GM21390 (cell line): ENCODE data around the gene CXCR4.
A peak's percentile ranks its signal among the peaks of the same experiment; 100 is the strongest.

ENCODE experiments used
- ATAC-seq: cut with Tn5 transposase; IDR thresholded peaks from one replicate; pipeline ENCODE4 v1.9.1; 2021; ENCODE audit not compliant: unreplicated experiment

CXCR4 gene

DNA sequence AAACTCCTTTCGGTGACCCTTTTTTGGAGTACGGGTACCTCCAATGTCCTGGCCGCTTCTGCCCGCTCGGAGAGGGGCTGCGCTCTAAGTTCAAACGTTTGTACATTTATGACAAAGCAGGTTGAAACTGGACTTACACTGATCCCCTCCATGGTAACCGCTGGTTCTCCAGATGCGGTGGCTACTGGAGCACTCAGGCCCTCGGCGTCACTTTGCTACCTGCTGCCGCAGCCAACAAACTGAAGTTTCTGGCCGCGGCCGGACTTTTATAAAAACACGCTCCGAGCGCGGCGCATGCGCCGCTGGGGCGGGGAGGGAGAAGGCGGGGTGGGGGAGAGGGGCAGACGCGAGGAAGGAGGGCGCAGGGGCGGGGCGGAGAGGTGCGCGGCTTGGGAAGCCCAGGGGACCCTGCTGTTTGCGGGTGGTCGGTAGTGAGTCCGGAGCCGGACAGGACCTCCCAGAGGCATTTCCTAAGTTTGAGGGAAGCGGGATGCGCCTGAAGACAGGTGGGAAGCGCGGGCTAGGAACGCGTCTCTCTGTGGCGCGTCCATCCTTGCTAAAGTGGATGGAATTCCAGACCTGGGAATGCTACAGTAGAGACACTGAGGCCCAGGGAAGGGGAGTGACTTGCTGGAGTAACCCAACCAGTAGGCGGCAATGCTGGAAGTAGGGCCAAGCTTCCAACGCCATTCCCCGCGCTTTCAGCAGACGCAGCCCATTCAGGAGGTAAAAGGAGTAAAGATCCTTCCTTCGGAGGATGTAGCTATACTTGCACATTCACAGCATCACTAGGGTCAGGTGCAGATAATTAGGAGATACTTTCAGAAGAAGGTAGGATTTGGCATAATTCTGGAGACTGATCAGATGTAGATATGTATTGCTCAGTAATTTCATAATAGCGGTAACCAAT lies at the start of gene CXCR4:
CXCR4 (minus strand) TSS at position 241 of the 910 bp plus-strand sequence; CDS start at position 152, 89 bp downstream.
- peak; percentile 24 for ATAC-seq

DNA sequence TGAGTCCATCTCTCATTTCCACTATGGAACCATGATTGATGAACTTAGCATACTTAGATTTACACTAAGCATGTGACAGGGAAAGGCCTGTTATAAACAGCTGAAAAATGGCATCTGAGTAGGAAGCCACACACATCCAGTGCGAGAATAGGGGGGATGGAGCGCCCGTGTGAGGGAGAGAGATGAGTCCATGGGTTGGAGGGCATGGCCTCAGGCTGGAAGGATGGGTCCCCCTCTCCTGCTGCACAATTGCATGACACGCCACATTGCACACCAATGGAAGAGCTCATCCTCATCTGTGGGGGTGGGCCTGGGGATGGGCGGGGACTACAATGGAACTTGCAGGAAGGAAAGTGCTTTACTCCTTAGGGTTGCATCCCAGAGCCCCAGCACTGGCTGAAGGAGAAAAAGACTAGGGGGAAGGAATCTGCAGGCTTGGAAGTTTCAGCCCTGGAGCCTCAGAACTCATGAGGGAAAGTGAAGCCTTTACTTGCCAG lies 46.4 kb upstream of the CXCR4 start:
- no peak for ATAC-seq

DNA sequence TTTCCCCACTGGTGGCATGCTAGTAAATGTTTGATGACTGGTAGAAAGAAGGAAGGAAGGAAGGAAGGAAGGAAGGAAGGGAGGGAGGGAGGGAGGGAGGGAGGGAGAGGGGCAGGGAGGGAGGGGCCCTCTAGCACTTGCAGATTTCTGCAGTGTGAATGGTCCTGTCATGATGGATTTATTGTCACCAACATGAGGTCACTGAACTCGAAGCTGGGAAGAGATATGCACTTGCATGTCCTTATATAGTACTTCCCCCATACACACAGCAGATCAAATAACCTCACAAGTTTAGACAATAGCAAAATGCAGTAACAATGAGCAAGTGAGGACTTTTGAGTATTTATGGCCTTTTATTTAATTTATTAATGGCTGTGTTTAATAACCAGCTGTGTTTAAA lies 44.5 kb upstream of the CXCR4 start:
- no peak for ATAC-seq

DNA sequence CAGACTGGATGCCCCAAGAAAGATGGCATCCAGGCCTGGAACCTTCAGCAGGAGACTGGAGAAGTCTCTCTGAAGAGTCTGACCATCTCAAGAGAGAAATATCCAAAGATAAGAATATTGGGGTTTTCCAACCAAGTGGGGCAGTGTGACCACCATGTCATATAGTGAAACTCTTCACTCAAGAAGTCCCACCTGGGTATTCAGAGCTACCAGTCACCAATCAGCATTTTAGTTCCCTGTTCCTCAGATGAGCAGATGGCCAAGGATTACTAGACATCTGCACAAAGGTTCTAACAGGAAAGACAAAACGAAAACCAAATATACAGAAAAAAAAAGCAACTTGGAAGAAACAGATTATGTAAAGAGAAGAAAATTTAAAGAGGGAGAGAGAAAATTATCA lies 38.5 kb upstream of the CXCR4 start:
- no peak for ATAC-seq

DNA sequence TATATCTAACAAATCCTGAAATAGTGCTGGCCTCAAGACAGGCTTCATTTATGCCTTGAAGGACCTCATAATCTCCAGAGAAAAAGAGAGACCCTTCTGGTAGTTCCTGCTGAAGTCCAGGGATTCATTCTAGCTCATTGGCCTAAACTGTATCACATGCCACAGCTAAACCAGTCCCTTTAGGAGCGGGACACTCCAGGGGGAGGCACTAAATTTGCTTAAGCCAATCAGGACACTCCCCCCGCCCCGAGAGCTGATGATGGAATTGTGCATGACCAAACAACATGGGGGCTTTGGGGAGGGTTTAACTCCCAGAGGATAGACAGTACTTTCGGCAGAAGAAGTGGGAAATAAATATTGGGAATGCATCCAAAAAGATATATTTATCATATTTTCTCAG lies 36.4 kb upstream of the CXCR4 start:
- ATAC-seq = no peak

DNA sequence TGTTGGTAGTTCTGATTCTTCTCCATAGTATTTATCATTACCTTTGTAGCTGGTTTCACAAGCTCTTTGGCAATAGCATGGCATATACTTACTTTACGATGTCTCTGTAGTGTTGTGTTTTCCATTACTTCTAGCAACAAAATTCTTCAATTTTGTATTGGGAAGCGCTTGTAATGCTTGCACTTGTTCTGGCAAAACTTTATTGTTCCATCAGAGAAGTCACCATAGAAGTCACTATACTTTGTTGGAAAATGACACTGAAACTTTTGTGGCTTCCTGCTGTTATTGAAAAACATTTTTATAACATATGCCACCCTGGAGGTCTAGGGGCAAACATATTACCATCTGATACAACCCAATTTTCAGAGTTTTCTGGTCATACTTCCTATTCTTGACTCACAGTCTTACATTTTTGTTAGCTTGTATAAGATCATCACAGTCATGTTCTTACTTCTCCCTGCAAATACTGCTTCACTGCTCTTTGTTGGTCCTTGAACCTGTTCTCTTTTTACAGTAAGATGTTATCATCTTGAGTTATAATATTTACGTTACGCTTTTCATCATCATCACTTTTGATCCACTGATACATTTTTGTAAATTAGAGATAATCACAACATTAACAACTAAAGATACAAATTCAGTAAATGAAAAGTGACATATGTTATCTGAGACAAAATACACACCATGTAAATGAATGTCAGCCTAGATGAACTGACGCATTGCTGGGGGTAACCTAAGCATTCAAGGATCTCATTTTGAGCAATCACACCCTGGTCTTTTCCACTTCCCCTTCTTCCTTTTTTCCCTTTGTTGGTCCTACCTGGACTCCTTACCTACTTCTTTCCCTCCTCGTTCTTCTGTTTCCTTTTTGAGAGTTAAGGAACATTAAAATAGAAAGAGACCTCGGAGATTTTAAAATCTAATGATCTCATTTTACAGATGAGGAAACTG lies 33.3 kb upstream of the CXCR4 start:
- ATAC-seq = no peak

DNA sequence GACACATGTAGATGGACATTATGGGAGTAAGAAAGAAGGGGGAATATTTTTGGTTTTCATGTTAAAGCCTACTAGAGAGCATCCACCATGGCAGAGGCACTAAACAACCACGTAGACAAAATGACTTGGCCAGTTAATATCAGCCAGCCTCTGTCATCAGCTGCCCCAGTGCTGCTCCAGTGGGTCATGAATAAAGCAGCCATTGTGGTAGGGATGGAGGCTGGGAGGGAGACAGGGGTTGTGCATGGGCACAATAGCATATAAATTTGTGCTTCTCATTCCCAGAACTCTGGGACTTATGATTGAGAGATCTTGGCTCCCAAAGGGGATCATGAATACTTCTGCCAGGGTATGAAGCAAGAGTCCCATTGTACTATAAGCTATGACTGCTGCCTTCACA lies 31.1 kb upstream of the CXCR4 start:
- no peak for ATAC-seq

DNA sequence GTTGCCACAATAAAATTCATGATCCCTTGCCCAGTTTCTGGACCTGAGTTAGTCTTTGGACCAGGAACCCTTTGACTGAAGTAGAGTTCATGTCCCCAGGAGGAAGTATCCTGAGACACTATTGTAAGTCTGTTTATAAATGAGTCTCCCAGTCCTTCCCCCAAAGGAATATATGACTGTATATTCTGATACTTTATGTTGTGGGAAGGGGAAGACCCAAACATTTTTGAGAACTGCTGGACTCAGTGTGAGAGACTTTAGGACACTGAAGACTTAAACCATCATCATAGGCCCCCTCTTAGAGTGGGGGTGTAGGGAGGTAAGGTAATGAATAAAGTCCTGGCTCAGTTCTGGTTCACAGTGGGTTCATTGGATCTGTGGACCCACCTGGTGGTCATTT lies 28.6 kb upstream of the CXCR4 start:
- ATAC-seq = no peak

DNA sequence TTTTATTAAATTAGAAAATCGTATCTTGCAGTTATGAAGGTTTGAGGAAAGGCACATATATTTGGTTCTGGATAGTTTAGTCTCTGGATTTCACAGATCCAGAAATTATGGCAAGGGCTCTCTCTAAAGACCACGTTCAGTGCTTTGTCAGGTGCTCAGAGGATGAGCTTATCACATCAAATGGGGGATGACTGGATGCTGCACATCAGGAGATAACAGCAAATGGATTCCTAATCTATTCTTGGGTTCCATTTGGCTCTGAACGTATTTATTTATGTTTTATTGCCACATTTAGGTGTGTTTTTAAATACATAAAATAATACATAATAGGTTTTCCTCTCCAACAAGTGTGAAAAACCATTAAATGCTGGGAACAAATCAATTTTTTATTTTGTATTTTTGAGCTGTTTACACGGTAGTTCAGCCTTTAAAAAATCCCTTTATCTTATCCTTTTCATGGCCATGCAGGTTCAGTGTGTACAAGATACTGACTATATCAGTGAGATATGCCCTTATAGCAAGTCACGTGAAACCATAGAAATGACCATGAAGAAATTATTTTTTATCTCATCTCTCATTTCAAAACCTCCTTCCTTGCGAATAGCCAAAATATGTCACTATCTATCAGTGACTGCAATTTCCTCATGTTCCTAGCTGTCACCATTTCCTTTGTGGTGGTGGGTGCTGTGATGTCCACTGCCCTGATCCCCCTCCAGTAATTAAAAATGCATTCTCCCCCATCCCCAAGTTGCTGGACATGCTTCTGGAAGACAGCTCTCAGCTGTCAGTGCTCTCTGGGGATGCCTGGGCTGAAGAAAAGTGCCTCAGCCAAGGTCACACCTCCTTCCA lies 25.9 kb upstream of the CXCR4 start:
- ATAC-seq = no peak

DNA sequence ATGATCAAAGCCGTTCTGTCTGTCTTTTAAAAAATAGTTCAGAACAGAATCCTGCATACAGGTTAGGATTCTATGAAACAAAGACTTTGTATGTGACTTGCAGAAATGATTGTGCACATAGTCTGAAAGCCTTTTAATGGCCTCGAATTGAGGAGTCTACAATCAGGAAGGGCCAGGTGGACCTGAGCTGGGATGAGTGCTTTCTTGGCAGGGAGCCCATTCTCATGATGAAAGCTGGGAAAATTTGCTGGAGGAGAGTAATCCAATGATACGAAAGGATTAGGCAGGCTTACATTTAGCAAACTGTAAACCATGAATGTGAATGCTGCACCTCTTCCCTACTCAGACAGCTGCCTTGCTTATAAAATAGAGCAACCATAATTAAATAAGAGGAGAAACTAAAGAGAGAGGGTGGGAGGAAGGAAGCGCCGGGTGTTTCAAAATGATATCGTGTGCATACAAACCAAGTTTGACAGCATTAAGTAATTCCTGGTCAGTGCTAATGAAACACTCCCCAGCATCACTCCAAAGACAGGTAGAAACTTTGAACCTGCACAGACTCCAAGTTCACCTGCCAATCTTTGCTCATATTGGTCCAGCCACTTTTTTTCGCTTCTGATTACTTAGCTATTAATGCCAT lies 23.7 kb upstream of the CXCR4 start:
- no peak for ATAC-seq

DNA sequence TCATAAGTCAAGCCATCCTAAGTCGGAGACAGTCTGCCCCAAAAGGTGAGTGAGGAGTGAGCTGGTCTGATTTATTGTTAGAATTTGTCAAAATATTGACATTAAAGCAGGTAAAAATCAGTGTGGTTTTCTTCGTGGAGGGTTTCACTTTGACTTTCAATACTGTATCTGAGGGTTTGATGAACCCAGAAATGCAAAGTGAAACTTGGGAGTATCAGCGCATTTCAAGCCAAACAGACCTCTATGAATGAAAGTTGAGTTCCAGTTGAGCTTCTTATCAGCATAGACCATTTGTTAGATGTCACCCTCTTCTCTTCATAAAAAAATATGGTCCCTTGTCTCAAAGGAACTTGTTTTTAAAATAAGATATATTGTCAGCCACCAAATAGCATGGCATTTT lies 21.7 kb upstream of the CXCR4 start:
- peak; percentile 41 for ATAC-seq

DNA sequence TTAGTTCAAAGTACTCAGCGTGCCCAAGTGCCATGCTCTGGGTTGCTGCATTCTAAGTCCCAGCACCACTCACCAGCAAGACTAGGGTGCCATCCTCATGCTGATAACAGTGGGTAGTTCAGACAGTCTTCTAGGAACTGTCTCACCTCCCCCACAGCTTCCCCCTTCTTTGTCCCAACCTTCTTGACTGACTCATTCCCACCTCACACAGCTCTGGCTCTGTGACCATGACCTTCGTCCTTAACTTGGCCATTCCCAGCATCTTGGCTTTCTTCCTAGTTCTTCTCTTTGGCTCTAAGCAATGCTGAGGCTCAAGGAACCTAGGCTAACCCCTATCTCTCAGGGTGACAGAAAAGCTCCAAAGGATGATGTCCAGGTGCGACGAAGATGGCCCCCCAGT lies 20.0 kb upstream of the CXCR4 start:
- ATAC-seq = no peak

DNA sequence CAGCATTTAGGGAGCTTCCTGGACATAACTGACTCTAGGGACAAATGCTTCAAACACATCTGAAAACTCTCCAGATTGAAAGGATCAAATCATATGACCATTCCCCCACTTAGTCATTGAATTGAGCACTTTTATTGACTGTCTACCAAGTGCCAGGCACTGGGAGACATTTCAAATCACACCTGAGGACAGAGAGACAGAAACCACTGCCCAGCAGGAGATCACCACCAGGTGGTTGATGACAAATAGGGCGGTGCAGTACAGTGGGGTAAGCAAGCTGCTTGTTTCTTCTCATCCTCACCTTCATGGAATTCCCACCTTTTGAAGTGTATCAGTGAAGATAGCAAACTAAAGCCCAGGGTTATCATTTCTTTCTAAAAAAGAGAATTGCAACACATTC lies 19.0 kb upstream of the CXCR4 start:
- no peak for ATAC-seq

DNA sequence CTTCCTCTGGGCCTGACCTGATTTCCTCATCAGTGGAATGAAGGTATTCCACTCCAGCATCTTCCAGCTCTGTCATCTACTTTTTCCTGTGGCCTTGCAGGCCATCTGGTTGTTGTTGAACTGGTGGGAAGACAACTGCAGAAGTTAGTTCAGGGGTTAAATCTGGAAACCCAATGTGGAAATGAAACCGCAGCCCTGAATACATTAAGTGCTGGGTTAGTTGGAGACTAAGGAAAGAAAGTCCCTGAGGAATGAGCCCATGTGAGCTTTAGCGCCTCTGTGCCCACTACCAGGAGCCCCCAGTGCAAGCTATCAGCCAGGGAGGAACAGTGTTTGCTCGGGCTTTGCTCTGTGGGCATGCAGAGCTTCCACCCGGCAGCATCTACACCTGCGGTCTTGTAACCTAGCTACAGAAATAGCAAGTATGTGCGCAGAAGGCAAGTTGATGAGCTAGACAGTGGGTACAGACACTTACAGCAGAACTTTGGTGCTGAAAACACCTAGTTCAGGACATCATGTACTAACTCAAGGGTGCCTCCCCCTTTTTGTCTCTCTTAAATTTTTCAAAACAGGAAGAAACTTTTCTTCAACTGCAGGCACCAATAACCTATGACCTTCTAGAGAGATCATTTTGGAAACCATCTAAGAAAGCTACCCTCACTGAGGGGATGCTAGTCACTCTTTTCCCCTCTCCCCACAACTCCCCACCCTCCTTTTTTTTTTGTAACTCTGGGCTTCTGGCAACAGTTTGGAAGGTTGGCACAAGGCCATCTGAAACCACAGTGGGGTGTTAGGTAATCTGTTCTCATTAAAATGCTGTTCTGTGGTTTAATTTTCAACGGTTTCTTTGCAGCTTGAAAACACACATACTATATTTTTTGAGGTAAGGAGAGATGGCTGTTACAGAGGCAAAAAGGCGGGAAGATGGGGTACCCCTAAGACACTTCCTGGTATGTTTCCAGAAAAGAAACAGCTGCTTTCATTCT lies 18.3 kb upstream of the CXCR4 start:
- ATAC-seq = peak; percentile 42

DNA sequence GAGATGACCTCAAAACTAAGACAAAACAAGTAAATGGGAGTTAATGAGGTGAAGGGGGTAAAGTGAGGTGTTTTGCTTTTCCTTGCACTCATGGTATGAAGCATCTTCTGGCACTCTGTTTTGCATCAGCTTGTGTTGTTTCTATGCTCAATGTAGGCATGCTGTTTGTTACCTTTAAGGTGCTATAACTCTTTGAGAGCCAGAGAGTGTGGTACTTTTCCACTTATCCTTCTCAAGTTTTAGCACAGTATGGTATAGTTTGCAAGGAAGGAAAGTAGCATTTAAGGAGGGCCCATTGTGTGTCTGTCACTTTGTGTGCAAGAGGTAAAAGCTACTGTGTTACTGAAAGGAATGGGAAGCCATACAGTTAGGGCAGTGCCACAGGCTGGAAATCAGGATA lies 17.5 kb upstream of the CXCR4 start:
- no peak for ATAC-seq

DNA sequence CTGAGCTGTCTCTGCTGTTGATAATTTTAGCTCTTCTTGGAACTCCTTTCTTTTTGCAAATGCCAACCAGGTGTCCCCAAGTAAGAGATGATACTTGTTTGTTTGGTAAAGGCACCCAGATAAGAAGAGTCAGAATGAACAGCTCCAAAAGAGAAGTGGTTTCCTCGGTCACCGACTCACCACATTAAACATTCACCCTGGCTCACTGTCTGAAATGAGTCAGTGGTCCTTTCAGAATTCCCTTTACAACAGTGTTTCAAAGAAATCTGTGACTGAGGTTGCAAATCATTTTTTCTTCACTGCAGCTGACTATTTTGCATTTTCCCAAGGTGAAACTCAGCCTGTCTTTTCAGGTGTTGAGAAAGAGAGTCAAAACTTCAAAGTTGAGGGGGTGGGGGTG lies 16.2 kb upstream of the CXCR4 start:
- ATAC-seq = no peak

DNA sequence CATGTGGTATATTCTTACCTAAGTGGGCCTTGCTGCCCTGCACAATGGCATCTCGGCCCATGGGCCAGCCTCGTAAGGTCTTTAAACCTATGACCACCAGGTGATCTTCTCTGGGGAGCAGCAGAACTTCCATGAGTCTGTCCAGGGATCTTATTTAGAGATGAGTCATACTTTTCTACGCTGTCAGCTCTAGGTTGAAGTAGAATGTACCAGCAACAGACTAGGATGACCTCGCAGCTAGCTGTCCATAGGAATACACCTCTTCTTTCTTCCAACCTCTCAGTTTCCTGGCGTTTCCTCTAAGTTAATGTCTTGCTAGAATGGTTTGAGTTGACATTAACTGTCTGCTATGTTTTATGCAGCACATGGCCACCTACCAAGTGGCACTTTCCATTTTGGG lies 15.6 kb upstream of the CXCR4 start:
- ATAC-seq = no peak

DNA sequence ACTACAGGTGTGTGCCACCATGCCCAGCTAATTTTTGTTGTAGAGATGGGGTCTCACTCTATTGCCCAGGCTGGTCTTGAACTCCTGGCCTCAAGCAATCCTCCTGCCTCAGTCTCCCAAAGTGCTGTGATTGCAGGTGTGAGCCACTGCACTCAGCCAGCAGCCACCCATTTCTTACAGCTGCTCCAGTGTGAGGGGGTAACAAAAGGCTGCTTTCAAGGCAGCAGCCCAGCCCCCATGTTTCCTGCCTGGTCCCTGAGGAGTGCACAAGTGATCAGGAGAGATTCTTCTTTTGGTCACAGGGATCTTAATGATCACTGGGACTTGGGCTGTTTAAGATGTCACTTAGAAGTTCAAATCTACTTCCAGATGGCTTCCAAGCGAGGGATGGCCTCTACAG lies 15.2 kb upstream of the CXCR4 start:
- ATAC-seq = no peak

DNA sequence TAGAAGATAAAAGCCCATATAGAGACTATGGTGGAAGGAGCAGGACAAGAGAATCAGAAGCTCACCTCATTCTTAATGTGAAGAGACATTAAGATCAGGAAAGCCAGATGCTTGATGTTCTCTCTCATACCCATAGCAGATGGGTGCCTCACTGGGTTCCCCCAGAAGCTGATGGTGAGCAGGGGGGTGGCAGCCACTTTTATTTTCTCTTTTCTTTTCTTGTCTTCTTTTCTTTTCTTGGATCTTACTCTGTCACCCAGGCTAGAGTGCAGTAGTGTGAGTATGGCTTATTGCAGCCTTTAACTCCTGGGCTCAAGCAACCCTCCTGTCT lies 14.8 kb upstream of the CXCR4 start:
- ATAC-seq = no peak
